ENCODE results near the gene MED14.
"Not testable (repeated sequence)": the region's sequence is repeated elsewhere in the genome, so short reads cannot be mapped to it uniquely, and the experiment has no call there.

The MED14 gene

DNA sequence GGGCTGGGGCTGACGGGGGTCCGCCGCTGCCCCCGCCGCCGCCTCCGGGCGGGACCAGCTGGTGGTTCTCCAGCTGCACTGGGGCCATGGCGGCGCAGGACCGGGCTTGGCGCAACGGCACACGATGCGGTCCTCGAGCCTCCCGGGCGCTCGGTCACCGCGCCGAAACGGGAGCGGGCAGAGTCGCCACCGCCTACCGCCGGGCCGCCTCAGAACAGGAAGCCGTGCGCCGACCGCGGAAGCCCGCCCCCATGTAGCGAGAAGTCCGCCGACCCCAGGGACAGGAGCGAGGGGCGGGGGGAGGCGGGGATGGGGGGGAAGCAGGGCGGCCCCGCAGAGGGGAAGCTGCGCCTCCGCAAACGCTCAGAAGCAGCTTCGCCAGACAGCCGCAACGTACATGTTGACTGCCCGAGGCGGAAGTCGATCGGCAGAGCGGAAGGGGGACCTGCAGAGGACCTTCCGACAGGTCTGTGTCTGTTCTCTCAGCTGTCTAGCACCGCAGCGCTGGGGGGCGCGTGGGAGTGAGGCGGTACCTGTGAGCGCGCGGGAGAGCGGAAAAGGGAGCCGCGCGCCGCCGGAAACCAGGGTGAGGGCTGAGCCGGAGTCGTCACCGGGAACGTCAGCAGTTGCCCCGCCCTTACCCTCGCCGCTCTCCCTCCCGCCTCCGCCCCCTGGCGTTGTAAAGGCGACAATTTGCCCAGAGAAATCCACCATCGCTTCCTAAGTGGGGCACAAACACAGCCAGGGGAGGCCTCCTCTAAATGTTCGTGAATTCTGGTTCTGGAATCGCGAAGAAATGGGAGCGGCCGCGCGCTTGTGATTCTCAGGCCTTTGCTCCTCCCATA, at the start of gene MED14:
TSS of gene MED14 (minus strand) at position 218 of the 845 bp plus-strand sequence. CDS start at position 88, 130 bp downstream.
- peak; percentile 40 for DNase-seq (ENCODE audit: low spot score)

DNA sequence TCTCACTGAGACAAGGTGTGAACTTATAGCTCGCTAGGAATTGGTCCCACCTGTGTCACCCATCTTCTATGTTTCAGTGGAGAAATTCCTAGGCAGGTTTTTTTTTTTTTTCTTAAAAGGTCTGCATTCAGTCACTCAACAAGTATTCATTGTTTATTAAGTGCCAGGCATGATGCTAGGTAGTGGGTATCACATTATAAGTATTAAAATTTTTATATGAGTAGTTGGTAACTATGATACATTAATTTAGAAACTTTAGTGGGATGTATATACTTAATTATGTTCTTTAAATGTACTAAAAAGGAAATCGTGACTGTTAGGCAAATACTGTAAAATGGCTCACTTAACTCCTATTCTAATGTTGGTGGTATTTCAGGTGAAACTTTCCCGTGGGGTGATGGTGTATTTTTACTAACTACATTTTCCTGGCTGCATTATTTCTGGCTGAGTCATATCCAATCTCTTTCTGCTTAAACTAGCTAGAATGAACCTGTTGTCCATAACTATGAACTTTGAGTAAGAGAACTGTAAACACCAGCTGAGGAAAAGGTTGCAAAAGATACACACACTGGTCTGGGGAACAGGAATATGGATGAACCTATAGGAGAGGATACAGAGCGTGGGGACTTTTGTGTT, 49.3 kb upstream of the MED14 start:
- DNase-seq (ENCODE audit: low spot score), result no peak

DNA sequence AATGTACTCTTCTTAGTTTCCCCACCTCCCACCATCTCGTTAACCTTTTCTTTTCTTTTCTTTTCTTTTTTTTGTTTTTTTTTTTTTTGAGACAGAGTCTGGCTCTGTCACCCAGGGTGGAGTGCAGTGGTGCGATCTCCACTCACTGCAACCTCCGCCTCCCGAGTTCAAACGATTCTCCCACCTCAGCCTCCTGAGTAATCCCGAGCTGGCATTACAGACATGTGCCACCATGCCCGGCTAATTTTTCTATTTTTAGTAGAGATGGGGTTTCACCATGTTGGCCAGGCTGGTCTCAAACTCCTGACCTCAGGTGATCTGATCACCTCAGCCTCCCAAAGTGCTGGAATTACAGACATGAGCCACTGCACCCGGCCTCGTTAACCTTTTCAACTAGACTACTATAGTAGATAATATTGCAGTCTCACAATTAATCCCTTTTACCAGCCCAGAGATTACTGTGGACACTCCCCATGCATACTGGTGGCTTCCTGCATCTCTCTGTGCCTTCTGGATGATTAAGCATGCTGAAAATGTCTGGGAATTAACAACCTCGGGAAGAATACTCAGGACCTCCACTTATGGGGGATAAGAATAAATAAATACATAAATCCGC, 47.4 kb upstream of the MED14 start:
- DNase-seq (ENCODE audit: low spot score), result not testable (repeated sequence)

DNA sequence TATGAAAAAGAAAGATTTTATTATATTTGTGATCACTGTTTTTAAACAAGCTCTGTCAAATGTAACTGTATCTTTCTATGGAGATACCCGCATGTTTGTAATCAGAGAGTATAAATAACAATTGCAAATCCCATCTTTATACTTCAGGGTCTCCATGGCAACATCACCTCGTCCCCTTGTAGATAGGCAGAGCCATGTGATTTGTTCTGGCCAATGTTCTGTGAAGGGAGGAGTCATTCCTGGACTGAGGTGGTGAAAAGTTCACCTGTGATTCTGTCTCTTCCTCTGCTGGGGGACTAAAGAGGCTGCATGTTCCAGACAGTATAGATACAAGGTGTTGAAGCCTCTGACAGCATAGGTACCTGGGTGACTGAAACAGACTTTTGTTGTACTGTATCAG, 45.6 kb upstream of the MED14 start:
- DNase-seq (ENCODE audit: low spot score), result no peak

DNA sequence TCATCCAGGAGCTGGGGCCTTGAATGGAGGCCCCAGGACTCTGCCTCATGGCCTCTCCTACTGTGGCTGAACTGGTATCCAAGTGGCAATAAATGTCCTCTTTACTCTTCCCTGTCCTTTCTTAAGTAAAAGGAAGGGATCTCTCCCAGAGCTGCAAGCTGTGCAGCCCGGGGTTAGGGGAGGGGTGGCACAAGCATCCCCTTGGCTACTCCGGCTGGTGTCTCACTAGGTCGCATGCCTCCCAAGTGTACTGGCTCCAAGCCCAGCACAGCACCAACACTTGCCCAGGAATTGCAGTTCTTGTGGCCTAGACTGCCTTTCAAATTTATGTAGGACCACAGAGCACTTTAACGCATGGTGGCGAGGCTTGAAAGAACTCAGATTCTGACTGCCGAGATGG, 44.7 kb upstream of the MED14 start:
- DNase-seq (ENCODE audit: low spot score), result no peak

DNA sequence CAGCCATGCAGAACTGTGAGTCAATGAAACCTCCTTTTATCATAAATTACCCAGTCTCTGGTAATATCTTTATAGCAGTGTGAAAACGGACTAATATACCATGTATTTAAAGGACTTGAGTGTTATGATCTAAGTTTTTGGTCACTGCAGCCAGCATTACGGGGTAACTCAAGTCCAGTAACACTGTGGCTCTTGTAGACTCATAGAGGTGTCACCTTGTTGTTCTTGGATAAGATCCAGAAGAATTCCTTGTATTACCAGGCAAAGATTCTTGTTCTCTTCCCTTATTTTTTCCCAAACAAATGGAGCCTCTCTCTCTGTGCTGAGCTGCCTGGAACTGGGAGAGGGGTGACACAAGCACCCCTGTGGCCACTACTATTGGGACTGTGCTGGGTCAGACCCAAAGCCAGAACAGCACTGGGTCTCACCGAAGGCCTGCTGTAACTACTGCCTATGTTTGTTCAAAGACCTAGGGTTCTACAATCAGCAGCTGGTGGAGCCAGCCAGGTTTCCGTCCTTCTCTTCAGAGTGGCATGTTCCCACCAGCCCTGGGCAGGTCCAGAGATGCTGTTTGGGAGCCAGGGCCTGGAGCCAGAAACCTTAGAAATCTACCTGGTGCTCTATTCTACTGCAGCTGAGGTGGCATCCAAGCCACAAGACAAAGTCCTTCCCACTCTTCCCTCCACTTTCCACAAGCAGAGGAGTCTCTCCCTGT, 43.7 kb upstream of the MED14 start:
- DNase-seq (ENCODE audit: low spot score), result no peak

DNA sequence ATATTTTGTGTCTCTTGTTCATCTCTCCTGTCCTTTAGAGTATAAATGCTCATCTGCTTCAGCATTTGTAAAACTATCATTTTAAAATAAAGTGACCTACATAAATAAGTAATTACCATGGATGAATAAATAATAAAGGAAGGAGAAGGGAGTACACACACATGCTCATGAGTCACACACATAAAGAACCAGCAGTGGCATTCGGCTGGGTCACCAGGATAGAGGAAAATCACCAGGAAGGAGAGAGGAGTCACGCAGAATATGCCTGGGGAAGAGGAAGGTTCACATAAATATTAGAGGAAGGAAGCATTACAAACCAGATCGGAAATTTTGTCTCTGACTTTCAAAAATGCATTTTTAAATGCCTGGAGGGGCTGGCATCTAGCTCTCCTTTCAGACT, 38.5 kb upstream of the MED14 start:
- no peak for DNase-seq (ENCODE audit: low spot score)

DNA sequence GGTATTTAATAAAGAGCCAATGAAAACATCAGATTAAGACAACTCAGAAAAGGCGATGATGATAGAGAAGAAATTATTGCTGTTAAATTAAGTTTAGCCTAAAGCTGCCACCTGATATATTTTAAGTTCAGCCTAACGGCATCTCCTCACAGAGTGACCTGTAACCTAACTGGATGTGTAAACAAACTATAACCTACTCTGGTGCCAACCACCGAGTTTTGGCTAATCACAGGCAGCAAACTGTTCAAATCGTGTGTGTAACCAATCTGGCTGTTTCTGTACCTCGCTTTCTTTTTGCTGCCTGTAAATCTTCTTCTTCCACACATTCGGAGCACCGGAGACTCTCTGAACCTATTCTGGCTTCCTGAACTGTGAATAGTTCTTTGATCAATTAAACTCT, 37.8 kb upstream of the MED14 start:
- DNase-seq (ENCODE audit: low spot score), result no peak

DNA sequence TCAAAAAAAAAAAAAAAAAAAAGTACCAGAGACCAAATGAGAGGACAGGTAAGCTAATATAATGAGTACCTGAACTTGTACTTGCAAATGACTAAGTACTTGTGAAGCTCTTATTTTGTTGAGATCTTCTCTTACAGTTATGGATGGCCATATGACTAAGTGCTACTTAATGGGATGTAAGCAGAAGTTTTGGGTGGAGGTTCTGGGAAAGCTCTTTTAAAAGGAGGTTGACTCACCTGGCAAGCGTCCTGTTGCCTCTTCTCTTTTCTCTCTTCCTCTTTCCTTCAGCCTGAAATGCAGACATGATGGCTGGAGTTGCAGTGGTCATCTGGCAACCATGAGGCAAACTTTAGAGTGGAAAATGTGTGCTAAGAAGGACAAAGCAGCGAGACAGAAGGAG, 36.9 kb upstream of the MED14 start:
- DNase-seq (ENCODE audit: low spot score), result no peak

DNA sequence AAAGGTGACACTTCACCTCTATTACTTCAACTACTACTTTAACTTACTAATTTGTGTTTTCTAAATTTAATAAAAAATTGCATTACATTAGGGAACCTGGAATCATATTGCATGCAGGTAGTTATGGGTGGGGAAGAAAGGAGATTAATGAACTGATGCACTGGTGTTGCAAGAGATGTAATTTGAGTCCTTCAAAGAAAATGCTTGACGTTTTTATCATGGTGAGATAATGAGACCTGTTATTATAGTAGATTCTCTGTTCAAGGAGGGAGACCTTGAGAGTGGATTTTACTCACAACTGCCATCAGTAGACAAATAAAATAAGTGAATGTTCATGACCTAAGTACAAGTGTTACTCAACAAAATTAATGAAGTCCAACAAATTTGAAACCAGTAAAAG, 26.4 kb upstream of the MED14 start:
- no peak for DNase-seq (ENCODE audit: low spot score)

DNA sequence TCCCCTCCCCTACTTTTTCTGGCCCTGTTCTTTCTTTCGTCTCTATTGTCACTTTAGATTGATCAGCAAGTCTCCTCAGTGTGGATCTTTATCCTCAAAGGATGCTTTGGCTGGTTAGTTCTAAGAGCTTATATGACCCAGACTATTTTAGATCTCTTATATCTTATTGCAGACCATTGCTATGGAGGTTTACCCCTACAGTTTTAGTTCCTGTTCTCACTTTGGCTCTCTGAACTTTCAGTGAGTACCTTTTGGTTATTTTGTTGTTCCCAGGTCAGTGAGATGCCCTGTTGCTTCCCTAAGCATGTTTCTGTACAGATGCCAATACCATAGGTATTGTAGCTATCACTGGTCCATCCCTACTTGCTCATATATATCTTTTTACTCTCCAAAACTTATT, 24.0 kb upstream of the MED14 start:
- DNase-seq (ENCODE audit: low spot score), result no peak

DNA sequence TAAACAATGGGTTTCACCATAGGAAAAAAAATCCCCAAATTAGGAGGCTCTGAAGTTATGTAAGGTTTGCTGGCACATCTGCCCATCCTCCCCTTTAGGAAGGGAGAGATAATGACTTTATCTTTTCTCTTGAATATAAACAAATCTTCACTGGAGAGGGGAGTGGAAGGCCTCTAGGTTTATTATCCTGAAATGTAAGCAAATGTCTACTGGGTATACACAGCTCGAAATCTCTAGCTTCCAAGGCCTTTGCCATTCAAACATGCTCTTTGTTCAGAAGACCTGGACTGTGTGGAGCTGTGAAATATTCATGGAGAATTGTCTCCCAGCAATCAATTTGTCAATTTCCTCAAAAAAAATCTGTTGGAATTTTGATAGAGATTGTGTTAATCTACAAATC, 21.7 kb upstream of the MED14 start:
- no peak for DNase-seq (ENCODE audit: low spot score)

DNA sequence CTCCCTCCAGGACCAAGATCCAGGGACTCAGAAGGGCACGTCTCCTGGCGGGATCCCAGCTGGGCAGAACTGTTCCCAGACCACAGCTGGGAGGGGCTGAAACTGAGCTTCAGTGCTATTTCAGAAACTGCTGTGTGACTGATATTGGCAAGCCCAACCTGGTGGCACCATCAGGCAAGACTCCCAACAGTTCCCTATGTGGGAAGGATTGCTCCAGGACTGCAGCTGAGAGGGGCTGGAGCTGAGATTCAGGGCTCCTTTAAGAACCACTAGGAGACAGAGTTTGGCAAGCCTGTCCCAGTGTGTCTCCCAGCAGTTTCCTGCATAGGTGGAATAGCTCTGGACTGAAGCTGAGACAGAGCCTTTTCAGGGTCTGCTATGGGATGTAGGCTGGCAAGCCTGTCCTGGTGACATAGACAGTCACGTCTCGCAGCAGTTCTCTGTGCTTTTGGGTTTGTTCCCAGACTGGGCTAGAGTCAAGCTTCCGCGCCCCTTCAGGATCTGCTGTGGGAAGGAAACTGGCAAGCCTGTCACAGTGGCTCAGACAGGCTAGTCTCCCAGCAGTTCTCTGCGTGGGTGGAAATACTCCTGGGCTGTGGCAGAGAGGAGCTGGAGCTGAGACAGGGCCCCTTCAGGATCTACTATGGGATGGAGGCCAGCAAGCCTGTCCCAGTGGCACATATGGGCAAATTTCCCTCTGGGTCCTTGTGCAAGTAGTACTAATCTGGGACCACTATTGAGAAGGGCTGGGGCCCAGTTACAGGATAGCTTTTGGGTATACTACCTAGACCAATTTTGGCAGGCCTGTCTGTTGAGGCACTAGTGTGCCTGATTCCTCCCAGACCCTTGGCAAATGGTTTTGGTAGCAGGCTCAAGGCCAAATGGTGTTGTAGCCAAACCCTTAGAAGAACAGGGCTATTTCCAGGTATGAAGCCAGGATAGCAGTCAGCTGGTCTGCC, 20.2 kb upstream of the MED14 start:
- DNase-seq (ENCODE audit: low spot score), result no peak

DNA sequence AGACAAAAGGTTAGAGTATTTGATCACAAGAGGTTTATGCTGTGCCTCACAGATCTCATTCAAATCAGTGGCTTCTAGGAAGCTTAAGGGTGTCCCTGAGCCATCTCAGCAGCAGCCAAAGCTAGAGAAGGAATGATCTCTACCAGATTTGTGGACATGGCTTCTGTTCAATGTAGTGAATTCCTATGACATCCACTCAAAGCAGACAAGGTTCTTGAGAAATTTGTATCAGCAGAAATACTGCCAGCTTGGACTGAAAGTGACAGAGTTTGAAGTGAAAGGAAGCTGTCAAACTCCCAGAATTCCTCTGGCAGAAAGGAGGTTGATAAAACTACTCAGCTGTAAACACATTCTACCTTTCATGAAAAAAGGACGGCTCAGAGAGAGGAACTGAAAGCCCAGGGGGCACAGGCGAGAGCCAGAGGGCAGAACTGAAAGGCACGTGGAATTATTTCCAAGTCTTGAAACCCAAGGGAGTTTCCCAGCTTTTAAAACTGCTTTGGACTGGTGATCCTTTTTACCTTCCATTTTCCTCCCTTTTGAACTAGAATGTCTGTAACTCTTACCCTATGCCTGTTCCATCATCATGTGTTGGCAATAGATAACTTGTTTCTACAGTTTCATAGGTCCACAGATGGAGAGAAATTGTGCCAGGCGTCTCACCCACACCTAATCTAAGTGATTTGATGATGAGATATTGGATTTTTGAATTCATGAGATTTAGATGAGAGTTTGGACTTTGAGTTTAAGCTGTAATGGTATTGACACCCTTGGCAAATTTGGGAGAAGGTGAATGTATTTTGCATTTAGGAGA, 14.5 kb upstream of the MED14 start:
- no peak for DNase-seq (ENCODE audit: low spot score)

DNA sequence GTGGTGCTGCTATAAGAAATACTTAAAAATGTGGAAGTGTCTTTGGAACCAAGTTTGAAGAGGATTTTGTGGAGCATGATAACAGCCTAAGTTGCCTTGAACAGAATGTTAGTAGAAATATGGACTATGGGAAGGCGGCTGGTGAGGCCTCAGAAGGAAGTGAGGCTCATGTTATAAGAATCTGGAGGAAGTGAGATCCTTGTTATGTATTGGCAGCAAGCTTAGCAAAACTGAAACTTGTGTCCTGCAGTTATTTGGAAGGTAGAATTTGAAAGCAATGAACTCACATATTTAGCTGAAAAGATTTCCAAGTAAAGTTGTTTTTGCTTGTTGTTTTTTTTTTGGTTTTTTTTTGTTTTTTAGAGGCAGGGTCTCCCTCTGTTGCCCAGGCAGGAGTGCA, 13.6 kb upstream of the MED14 start:
- DNase-seq (ENCODE audit: low spot score), result no peak

DNA sequence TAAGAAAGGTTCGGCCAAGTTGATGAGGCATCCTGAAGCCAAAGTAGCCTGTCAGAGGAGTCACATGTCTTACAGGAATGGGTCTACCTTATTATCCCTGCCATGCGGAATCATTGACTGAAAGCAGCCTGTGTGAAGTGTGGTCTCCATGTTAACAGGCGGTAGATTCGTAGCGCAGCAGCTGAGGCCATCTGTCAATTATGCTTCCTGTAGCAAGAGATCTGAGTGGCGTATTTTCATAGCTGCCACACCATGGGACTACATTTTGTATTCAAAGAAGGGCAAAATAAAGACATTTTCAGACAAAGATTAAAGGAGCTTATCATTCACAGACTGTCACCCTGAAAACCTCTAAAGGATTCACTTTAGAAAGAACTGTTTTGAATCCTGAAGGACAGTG, 11.2 kb upstream of the MED14 start:
- DNase-seq (ENCODE audit: low spot score), result no peak

DNA sequence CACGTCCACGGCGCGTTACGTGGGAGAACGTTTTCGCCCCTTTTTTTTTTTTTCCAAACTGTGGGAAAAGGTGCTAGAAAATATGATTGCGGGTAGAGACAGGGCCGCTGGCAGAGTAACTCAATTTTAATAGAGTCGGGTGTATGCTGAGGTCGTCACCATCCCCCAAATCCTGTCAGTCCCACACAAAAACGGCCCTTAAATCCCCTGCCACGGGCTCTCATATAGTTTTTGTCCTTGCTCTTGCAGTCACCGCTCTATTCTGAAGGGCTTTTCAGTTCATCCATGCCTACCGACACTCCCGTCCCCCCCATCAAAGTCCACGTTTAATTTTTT, 796 bp upstream of the MED14 start:
- no peak for DNase-seq (ENCODE audit: low spot score)

DNA sequence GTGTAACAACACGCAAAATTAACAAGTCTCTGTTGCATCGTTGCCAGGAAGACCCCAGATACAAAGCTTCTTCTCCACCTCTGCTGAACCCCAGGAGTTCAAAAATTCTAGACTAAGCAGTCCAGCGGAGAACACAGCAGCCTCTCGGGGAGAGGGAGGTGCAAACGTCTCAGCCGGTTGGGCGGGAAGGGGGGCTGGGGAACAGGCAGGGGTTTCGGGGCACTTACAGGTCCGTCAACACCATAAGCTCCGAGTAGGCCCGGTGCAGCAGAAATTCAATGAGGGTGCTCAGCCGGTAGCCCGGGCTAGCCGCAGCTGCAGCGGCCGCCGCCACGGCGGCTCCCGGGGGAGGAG, 394 bp downstream of the MED14 start:
- no peak for DNase-seq (ENCODE audit: low spot score)

DNA sequence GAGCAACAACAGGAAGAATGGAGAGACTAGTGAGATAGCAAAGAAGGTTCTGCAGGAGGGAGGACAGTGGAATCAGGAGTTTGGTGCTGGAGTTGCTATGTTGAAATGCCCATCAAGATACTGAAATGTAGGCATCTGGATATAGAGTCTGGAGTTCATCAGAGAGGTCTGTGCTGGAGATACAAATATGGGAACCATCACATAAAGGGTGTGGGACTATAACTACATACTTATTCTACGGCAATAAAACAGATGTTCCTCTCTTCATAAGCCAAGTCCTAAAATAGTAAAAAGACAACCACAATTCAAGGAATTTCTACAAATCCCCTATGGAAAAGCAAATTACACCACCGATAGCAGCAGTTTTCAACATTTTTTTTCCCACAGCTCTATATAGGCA, 1.6 kb downstream of the MED14 start:
- DNase-seq (ENCODE audit: low spot score), result no peak

DNA sequence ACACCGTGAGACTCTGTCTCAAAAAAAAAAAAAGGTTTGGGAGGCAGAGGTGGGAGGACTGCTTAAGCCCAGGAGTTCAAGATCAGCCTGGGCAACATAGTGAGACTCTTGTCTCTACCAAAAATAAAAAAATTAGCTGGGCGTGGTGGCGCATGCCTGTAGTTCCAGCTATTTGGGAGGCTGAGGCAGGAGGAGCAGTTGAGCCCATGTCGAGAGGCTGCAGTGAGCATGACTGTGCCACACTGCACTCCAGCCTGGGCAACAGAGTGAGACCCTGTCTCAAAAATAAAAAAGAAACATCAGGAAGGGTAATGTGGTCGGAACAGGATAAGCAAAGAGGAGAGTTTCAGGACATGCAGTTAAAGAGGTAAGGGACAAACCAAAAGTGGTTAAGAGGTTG, 2.8 kb downstream of the MED14 start:
- DNase-seq (ENCODE audit: low spot score), result not testable (repeated sequence)

Data from HuH-7.5 (cell line).